ENCODE results near the gene CCDC57. TPM values are rescaled to one million over a fixed set of nuclear protein-coding genes. Genes with fewer than 3 reads are reported as not detected.
"Not testable (repeated sequence)": the region's sequence is repeated elsewhere in the genome, so short reads cannot be mapped to it uniquely, and the experiment has no call there.

Gene CCDC57
- total RNA-seq, 2 donors from 2014 or later, result 24.5 to 46.1 TPM

DNA sequence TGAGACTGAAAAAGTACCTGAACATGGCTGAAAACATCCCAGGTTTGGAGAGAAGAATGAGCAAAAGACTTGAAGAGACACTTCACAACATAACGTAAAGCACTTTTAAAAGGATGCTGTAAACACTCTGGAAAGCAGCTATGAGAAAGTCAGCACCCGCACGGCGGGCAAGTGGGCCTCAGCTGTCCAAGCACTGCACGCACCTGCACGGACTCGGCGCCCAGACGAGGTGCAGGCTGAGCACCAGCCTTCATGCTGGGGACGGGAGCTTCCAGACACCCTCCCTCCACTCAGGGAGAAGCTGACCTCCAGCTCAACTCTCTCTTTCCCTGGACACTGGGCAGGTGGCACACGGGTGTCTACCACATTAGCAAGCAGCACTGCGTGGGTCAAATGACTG is 13.1 kb downstream of the CCDC57 start:
- Histone ChIP-seq H3K4me3 (no peak overlapping the region), H3K27me3 (no peaks in the 10 kb centered on the region), H3K27ac (peak overlapping the region; percentile 3), H3K4me1 (no peaks in the 10 kb centered on the region), H3K36me3 (no peaks in the 10 kb centered on the region), H3K9ac (ENCODE audit: low read depth in 2 of 2, low read length in 2 of 2) (no peak overlapping the region), H3K9me3 (no peaks in the 10 kb centered on the region)
- TF ChIP-seq, protein P1, sequence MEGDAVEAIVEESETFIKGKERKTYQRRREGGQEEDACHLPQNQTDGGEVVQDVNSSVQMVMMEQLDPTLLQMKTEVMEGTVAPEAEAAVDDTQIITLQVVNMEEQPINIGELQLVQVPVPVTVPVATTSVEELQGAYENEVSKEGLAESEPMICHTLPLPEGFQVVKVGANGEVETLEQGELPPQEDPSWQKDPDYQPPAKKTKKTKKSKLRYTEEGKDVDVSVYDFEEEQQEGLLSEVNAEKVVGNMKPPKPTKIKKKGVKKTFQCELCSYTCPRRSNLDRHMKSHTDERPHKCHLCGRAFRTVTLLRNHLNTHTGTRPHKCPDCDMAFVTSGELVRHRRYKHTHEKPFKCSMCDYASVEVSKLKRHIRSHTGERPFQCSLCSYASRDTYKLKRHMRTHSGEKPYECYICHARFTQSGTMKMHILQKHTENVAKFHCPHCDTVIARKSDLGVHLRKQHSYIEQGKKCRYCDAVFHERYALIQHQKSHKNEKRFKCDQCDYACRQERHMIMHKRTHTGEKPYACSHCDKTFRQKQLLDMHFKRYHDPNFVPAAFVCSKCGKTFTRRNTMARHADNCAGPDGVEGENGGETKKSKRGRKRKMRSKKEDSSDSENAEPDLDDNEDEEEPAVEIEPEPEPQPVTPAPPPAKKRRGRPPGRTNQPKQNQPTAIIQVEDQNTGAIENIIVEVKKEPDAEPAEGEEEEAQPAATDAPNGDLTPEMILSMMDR (IDR thresholded peaks at IDR 0.05), result no peak
- intact Hi-C loops (cut with DNase I), result no loop called here
- DNase-seq, result no peak

DNA sequence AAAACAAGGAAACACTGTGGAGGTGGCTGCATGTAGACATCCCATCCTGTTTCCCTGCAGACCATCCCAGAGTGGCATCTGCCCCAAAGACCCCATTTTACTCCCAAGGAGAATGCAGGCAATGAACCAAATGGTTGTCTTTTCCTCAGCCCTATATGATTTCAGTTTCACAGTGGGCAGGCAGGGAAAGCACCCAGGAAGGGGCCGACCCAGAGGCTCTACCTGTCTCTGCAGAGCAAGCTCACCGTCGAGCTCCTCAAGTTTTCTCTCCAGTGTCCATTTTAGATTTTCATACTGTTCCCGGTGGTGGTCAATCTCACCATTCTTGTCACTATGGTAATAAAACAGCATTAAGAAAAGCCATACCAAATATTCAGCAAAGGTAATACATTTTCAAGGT is 14.6 kb downstream of the CCDC57 start:
- H3K36me3 ChIP-seq, result no peaks in the 10 kb centered on the region
- intact Hi-C loops (cut with DNase I), result no loop called here
- DNase-seq, result no peak

DNA sequence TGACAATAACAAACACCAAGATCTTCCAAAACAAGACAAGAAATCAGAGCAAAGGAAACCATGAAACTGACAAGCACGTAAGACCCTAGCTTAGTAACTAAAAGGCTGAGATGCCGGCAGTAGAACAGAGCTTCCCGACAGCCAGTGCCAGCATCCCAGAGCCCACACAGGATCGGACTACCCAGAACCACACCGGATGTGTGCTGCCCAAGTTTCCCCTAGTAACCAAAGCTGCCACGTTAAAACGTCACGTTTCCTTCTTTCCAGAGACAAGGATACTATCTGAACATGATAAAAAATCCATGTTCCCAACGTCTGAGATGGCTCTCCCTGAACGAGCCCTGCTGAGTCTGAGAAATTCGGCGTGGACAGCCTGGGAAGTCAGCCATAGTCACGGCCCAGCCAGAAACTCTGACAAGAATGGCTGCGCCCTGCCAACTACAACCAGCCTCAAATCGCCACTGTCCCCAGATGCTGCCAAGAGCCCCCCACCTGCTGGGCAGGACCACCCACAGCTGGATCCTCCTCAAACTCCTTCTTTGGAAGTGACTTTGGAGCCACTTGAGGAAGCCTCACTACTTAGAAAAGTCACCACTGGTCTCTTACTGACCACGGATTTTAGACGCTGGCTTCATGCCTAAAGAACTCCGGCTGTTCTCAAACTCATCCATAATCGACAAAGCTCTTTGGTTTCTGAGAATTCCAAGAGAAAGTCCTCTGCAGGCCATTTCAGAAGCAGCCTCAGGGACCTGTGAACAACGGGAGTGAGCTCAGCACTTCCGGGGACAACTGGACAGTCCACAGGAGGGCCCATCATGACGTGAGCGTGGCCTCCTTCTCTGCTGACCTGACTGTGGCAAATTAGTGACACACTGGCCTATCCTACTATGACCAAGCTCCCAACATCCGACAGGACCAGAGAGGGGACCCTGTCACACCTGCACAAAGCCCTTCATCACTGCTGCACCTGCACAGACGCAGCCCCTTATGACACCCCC is 16.7 kb downstream of the CCDC57 start:
- intact Hi-C loops (cut with DNase I), result no loop called here
- Histone ChIP-seq H3K9ac (ENCODE audit: low read depth in 2 of 2, low read length in 2 of 2) (no peak overlapping the region), H3K27ac (peak overlapping the region; percentile 24), H3K4me1 (no peaks in the 10 kb centered on the region), H3K4me3 (no peak overlapping the region), H3K27me3 (no peaks in the 10 kb centered on the region), H3K36me3 (no peaks in the 10 kb centered on the region), H3K9me3 (no peaks in the 10 kb centered on the region)
- TF ChIP-seq, protein P1 (IDR thresholded peaks at IDR 0.05), result no peak
- DNase-seq, result no peak

More for the DNA sequence above, 14.6 kb downstream of the CCDC57 start:
- H3K4me3 ChIP-seq, result no peak overlapping the region
- no peak overlapping the region for H3K27ac ChIP-seq
- H3K9ac ChIP-seq (ENCODE audit: low read depth in 2 of 2, low read length in 2 of 2), result no peak overlapping the region
- H3K27me3 ChIP-seq, result no peaks in the 10 kb centered on the region
- no peaks in the 10 kb centered on the region for H3K4me1 ChIP-seq
- no peaks in the 10 kb centered on the region for H3K9me3 ChIP-seq
- TF ChIP-seq, protein P1 (IDR thresholded peaks at IDR 0.05), result no peak

DNA sequence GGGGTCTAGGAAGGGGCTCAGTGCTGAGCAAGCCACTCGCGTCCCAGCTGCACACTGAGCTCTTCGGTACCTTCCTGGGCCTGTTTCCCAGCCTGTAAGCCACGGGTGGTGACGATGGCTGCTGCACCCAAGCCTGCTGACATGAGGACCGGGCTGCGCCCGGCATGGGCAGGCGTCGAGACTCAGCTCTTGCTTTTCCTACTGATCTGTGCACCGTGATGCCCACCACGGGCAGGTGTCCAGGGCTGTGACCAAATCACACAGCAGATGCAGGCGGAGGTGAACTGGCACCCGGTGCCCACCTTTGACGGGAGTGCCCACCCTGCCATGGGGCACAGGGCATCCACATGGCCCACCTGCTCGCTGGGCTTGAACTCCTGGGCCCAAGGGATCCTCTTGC is 17.9 kb downstream of the CCDC57 start:
- Histone ChIP-seq H3K27me3 (no peaks in the 10 kb centered on the region), H3K4me3 (no peak overlapping the region), H3K36me3 (no peaks in the 10 kb centered on the region), H3K4me1 (no peaks in the 10 kb centered on the region), H3K9ac (ENCODE audit: low read depth in 2 of 2, low read length in 2 of 2) (no peak overlapping the region), H3K27ac (no peak overlapping the region), H3K9me3 (no peaks in the 10 kb centered on the region)
- TF ChIP-seq, protein P1 (IDR thresholded peaks at IDR 0.05), result no peak
- no peak for DNase-seq
- intact Hi-C loops (cut with DNase I), result no loop called here

DNA sequence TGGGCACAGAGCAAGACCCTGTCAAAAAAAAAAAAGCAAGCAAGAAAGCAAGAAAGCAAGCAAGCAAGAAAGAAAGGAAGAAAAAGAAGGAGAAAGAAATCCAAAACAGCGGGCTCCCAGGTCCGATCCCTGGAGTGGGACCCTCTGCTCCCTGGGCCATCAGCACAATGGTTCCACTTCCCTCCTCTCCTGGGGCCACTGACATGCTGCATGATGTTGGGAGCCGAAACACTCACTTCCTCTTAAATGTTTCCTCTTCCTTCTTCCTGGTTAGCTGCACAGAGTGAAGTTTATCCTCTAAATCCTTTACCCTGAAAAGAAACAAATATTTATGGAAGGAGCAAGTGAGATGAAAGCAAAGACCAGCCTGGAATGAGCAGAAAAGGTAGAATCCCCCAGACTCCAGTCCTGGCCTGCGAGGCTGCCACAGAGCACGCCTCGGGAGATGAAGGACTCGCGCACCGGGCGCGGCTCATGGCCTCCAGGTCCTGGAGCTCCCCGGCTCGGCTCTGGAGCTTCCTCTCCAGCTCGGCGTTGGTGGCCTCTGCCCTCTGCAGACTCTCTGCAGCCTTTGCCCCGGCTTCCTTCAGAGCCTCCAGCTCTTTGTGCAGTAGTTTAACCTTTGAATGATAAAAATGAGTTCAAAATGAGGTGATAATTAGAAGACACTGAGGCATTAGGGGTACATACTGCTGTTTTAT is 19.0 kb downstream of the CCDC57 start:
- TF ChIP-seq, protein P1 (IDR thresholded peaks at IDR 0.05), result no peak
- peak overlapping the region; percentile 66 for H3K27ac ChIP-seq
- intact Hi-C loops (cut with DNase I), result no loop called here
- H3K4me1 ChIP-seq, result no peaks in the 10 kb centered on the region
- H3K36me3 ChIP-seq, result no peaks in the 10 kb centered on the region
- no peaks in the 10 kb centered on the region for H3K9me3 ChIP-seq
- no peak overlapping the region for H3K4me3 ChIP-seq
- no peaks in the 10 kb centered on the region for H3K27me3 ChIP-seq
- H3K9ac ChIP-seq (ENCODE audit: low read depth in 2 of 2, low read length in 2 of 2), result no peak overlapping the region
- peak; percentile 78 for DNase-seq

DNA sequence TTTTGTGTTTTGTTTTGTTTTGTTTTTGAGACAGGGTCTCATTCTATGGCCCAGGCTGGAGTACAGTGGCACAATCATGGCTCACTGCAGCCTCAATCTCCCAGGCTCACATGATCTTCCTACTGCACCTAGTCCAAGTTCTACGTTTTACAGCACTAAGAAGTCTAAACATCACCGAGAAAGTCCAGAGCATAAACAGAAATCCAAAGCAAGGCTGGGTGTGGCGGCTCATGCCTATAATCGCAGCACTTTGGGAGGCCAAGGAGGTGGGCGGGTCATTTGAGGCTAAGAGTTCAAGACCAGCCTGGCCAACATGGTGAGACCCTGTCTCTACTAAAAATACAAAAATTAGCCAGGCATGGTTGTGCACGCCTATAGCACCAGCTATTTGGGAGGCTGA is 19.6 kb downstream of the CCDC57 start:
- H3K27ac ChIP-seq, result peak overlapping the region; percentile 66
- DNase-seq, result peak; percentile 61

More for the DNA sequence above, 19.6 kb downstream of the CCDC57 start:
- H3K4me1 ChIP-seq; H3K36me3 ChIP-seq; H3K9ac ChIP-seq (ENCODE audit: low read depth in 2 of 2, low read length in 2 of 2); H3K4me3 ChIP-seq; intact Hi-C loops (cut with DNase I); H3K27me3 ChIP-seq; H3K9me3 ChIP-seq: not testable (repeated sequence)
